HK-2 (cell line): ENCODE results near the gene SEMA3G.

Experiments used
- DNase-seq: peaks from one replicate; pipeline ENCODE4 v3.0.0-alpha.2; 2018; ENCODE audit not compliant: unreplicated experiment

The SEMA3G gene

GRCh38 chr3:52438579-52439425 lies 6.1 kb downstream of the SEMA3G start:
- DNase-seq = no peak

GRCh38 chr3:52438104-52438376 lies 6.9 kb downstream of the SEMA3G start:
- no peak for DNase-seq

DNA sequence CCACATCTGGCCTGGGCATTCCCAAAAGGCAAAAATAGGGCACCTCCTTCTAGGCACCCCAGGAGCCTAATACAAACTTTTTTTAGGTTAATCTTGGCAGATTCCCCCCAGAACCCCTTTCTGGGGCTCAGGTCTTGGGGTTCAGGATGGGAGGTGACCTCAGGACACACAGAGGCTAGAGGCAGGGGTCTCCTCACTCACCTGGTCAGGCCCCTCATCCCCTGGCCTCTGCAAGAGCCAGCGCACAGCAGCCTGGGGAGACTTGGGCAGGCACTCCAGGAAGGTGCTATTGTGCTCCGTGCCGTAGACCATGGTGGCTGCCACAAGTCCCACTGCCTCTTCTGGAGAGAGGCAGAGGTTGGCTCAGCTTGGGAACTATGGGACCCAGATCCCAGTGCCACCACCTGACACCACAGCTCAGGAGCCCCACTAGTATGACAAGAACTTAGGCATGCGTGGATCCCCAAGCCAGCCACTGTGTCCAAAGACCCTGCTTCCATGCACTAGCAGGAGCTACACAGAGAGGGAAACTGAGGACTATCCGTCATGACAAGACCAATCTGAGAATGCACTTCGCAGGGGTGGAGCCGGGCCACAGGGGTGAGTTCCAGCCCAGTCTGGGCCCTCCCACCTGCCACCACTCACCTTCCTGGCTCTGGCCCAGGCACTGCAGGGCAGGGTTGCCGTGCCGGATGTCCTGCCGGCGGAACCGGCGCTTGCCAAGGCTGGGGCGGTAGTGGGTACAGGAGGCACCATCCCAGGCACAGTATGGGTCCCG lies 7.4 kb downstream of the SEMA3G start:
- no peak for DNase-seq

DNA sequence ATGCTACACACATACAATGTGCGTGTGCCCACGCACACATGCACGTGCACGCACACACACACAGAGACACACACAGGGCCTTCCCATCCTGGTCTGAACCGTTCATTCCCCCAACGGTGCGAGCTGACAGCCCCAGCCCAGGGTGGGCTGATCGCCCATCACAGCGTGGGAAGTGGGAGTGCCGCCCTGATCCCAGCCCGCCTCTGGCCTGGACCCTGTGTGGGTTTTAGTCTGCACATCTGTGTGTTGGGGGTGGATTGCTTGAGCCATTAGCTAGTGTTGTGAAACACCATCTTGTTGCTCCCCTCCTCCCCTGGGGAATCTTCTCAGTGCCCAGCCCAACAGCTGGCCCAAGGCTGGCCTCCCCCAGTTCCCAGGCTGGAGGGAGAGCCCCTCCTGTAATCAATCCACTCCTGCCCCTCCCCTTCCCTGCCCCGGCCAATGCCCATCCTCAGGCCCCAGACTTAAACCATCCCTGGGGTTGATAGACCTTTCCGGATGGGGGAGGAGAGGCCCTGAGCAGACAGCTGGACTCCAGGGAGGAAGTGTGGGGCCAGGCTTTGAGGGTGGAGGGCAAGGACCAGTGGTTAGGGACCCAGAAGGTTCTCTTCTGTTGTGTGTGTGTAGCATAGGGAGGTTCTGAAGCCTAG lies 8.3 kb downstream of the SEMA3G start:
- DNase-seq = no peak

GRCh38 chr3:52435246-52436101 lies 9.4 kb downstream of the SEMA3G start:
- no peak for DNase-seq

DNA sequence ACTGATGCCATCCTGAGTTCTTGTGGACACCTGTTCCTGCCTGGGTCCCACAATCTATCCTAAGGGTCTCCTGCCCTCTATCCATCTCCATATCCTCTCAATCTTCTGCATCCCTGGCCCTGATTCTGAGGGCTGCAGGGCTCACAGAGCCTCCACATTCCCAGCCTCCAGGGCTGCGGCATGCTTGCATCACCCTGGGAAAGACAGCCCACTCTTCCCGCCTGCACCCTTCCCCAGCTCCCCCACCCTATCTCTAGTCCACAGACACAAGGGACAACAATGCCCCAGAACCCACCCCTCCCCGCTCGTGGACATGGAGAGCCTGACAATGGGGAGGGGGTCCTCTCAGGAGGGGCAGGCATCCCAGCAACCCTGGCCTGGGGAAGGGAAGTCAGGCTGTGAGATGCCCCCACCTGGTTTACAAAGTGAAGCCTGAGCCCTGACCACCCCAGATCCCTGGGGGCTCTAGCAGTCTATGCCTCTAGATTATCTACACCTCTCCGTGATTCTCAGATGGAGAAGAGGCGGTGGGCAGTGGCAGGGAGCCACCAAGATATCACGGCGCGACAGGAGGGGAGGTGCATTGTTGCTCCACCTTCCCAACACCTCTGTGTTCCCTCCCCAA lies 10.3 kb downstream of the SEMA3G start:
- DNase-seq = no peak

- no peak for DNase-seq
Observed at GRCh38 chr3:52433996-52434479, 10.9 kb downstream of the SEMA3G start.

DNA sequence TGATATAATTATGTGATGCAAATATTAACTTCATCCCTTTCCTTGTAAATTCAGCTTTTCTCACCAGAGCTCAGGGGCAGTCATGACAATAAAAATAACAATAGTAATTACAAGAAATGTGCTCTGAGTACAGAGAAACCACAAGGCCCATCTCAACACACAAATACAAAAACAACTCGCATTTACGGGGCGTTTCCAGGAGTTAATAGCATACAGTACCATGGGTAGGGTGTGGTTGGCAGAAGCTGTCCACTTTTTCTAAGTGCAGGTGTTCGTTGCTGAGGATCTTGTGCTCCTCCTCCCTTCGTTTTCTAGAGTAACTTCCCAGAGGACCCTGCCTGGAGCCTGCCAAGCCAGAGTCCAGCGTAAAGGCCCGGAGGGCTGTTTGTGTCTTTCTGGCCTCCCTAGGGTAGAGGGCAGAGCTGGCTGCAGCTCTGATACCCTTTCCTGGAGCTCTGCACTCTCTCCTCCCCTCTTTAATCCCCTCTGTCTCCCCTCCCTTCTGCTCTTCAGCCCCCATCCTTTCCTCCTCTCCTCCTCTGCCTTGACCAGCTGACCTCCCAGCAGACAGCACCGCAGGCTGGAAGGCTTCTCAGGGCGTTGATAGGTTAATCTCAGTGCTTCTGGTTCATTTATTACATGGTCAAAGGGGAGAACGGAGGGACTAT lies 11.4 kb downstream of the SEMA3G start:
- DNase-seq = no peak

- no peak for DNase-seq
Observed at GRCh38 chr3:52432691-52433141, 12.2 kb downstream of the SEMA3G start.

DNA sequence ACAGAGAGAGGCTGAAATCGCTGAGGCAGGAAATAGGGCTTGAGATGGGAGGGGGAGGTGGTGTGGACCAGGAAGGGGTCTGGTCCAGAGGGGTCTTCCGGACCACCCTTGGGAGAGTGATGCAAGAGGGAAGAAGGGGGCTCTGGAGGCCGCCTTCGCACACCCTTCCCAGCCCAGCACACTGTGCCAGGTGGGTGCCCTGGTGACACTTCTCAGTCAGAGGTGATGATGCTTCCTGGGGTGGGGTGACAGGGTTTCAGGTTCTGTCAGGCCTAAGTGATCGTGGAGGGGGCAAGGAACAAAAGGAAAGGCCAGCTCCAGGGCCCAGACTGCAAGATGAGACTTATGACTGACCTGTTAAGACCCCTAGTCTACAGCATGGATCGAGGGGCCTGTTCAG lies 12.7 kb downstream of the SEMA3G start:
- no peak for DNase-seq

DNA sequence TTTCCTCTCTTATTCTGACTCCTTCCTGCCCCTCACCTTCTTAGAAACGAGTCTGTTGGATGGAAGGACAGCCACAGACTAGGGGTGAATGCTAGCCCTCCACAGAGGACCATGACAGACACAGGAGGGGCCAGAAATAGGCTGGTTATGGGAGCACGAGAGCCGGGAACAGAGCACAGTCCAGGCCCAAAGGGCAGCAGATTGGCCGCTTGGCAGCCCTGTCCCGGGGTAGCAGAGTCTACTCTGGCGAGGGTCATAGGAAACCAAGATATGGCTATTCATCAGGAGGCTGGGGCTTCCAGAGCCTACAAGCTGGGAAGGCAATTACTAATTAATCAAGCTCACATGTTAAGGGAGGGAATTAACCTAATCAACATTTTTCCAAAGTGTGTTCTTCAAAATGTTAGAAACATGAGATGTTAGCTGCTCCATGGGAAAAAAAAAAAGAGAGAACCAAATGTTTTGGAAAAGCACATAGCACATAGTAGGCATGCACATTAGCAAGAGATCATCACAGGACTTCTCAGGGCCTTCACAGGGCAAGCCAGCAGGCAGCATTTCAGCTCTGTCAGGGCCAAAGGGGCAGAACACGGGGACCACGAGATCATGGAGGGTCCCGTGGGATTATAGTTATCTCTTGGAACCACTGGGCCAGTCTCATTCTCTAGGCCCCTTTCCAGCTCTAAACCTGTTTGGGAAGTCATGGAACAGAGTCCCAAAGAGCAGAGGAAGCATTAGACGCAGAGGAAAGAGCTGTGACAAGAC lies 13.3 kb downstream of the SEMA3G start:
- no peak for DNase-seq

DNA sequence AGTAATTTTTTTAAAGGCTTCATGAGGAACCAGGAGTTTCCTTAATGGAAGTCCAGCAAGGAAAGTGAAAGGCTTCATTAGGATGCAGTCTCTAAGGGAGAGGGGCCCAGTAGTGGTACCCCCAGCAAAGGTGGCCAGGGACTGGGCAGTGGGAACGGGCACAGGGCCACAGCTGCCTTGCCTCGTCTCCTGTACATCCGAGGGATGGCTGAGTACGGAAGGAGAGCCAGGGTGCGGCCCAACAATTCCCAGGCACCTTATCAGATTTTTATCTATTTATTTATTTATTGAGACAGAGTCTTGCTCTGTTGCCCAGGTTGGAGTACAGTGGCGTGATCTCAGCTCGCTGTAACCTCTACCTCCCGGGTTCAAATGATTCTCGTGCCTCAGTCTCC lies 14.5 kb downstream of the SEMA3G start:
- DNase-seq = no peak

- DNase-seq = no peak
Observed at GRCh38 chr3:52429779-52430415, 15.0 kb downstream of the SEMA3G start.

- DNase-seq = no peak
Observed at GRCh38 chr3:52429031-52429430, 15.9 kb downstream of the SEMA3G start.

- DNase-seq = peak; percentile 18
Observed at GRCh38 chr3:52428151-52429005, 16.5 kb downstream of the SEMA3G start.

DNA sequence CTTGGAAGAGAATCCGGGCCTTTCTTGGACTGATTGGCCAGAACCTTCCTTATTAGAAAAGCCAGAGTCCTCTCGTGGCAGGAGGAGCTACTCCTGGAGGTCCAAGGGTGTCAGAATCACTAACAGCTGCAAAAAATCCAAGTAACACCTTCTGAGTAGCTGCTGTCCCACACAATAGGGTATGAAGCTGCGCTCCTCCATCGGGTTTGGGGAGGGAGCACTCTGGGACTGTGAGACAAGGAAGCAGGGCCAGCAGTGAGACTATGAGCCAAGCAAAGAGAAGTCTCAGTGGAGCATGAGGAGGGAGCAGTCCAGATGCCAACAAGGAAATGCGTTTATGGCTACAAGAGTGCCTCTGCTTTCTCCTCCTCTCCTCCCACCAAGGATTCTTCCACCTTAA lies 21.7 kb downstream of the SEMA3G start:
- DNase-seq = no peak

- no peak for DNase-seq
Observed at GRCh38 chr3:52422669-52423068, 22.2 kb downstream of the SEMA3G start.

GRCh38 chr3:52420388-52420787 lies 24.5 kb downstream of the SEMA3G start:
- no peak for DNase-seq
